AG04449 (cell line): ENCODE data around the gene ZNF544.

ENCODE experiments used
- CTCF ChIA-PET: fragments of 350-600 bp; formaldehyde crosslinking; extraction: SDS; loops from one replicate; lab custom pipeline; 2021; ENCODE audit warnings: antibody characterized with exemption; lab: Yijun Ruan, JAX
- POLR2A ChIA-PET: fragments of 400-600, 350-600 bp; formaldehyde crosslinking; extraction: SDS; loops from one replicate; lab custom pipeline; 2020; ENCODE audit warnings: antibody characterized with exemption, inconsistent platforms; lab: Yijun Ruan, JAX
- DNase-seq: peaks from one replicate; pipeline ENCODE4 v3.0.0-alpha.2; 2010; ENCODE audit warnings: low read depth, low spot score
- H3K4me3 ChIP-seq: 2 replicates; pipeline ENCODE4 v1.5.1; 2011; ENCODE audit warnings: low read depth, mild to moderate bottlenecking, control low read depth, low read length
- CTCF ChIP-seq: IDR thresholded peaks from one replicate; pipeline ENCODE4 v1.5.1; 2011; ENCODE audit warnings: mild to moderate bottlenecking, moderate library complexity, low read length, control low read depth, inconsistent platforms; ENCODE audit not compliant: insufficient read depth; ENCODE audit errors: missing control alignments

ZNF544 gene

DNA sequence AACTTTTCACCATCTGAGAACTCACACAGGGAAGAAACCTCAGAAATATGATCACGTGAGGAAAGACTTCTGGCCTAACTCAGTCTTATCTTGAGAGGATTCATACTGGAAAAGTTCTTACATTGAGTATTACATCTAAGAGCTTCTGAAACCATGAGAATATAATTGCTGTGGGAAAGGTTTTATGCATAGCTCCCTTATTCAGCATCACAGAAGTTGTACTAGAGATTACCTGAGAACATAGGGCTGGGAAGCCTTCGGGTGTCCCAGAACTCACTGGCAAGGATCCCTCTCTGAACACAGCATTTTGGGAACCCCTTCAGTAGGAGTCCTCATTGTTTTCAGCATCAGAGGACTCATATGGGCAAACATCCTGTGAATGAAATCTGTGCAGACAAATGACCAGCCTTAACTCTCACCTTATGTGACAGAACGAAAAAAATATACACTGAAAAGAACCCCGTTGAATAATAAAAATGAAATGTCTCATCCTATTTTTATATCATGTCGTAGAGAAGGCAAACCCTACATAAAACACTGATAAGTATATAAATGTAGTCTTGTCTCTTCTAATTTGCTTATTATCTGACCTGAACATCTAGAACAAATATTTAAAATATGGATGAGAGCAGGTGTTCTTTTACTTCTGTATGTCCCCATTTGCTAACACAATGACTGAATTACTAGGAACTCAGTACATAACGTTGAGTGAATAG is 31.7 kb upstream of the ZNF544 start:
- DNase-seq: no peak
- ChIA-PET CTCF (no interaction called here), POLR2A (no interaction called here)
- no peak overlapping the region for H3K4me3 ChIP-seq
- TF ChIP-seq CTCF: no peak

GRCh38 chr19:58203814-58204475 is 24.8 kb upstream of the ZNF544 start:
- DNase-seq: no peak
- H3K4me3 ChIP-seq: no peak overlapping the region
- TF ChIP-seq CTCF: no peak
- ChIA-PET POLR2A (no interaction called here), CTCF (no interaction called here)

- no peak for DNase-seq
- TF ChIP-seq CTCF: no peak
- CTCF ChIA-PET: no interaction called here
- POLR2A ChIA-PET: no interaction called here
- no peak overlapping the region for H3K4me3 ChIP-seq
Measured at GRCh38 chr19:58204566-58204965, 24.1 kb upstream of the ZNF544 start.

DNA sequence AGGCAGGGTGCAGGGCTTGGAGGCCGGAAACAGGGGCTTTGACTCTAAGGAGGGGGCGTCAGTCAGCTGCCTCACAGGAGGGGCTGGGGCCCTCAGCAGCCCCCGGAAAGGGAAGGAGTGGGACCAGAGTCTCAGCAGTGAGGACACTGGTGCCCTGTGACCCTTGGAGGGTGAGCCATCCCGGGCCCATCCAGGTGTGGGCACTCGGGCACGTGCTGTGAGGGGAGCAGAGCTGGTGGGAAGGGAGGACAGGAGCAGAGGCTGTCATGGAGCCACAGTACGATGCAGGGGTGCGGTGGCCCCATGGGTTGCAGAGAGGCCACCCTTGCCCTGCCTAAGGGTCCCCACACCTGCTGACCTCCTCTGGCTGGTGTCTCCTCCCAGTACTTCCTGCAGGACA is 19.1 kb upstream of the ZNF544 start:
- ChIA-PET CTCF (no interaction called here), POLR2A (no interaction called here)
- no peak overlapping the region for H3K4me3 ChIP-seq
- no peak for DNase-seq
- no peak for TF ChIP-seq CTCF

GRCh38 chr19:58212336-58213074 is 16.2 kb upstream of the ZNF544 start:
- CTCF ChIA-PET: no interaction called here
- no peak overlapping the region for H3K4me3 ChIP-seq
- no peak for TF ChIP-seq CTCF
- POLR2A ChIA-PET: no interaction called here
- DNase-seq: no peak

DNA sequence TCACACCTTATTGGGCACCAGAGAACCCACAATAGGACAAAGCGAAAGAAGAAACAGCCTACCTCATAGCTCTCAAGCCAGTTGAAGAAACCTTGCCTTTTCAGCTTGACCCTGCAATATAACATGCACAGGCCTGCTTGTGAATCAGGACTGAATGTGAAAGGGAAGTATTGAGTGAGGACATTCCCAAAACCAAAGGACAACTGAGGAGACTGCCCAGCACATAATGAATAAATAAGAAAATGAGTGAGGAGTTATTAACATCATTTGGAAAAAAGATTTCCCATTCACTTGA is 15.7 kb upstream of the ZNF544 start:
- no peak overlapping the region for H3K4me3 ChIP-seq
- CTCF ChIA-PET: no interaction called here
- POLR2A ChIA-PET: no interaction called here
- no peak for DNase-seq
- no peak for TF ChIP-seq CTCF
